ENCODE data around the gene VGLL4. TPM values are rescaled to one million over a fixed set of nuclear protein-coding genes. Genes with fewer than 3 reads are reported as not detected.

Gene VGLL4
- polyA plus RNA-seq, 1 donor (not counting 4 experiments of a cell fraction or from before 2014, with no cell fraction given), result 32.6 TPM

- H3K27ac ChIP-seq (ENCODE audit: control insufficient read depth, insufficient read depth, low read length), result no peak overlapping the region
- H3K4me3 ChIP-seq (ENCODE audit: control insufficient read depth in 2 of 3, extremely low read depth in 1 of 3, insufficient read depth in 2 of 3, low read depth in 1 of 3, low read length in 3 of 3), result no peak overlapping the region
- H4K20me1 ChIP-seq (ENCODE audit: control insufficient read depth, extremely low read depth, insufficient read depth, low read length), result peaks cover 3% of the 10 kb centered on the region
- H3K4me2 ChIP-seq (ENCODE audit: control insufficient read depth, extremely low read depth, insufficient read depth, low read depth, low read length), result no peak overlapping the region
- FAIRE-seq (no peak), DNase-seq (ENCODE audit: low read depth, low spot score) (no peak)
- H2AFZ ChIP-seq (ENCODE audit: control insufficient read depth, low read length), result no peak overlapping the region
- H3K36me3 ChIP-seq (ENCODE audit: control insufficient read depth in 2 of 2, extremely low read depth in 1 of 2, insufficient read depth in 2 of 2, low read length in 2 of 2), result peaks cover 4 to 6% of the 10 kb centered on the region in 2 experiments
- peaks cover 59% of the 10 kb centered on the region for H3K79me2 ChIP-seq (ENCODE audit: control insufficient read depth, insufficient read depth, low read length)
- dilution Hi-C loops (cut with MboI; ENCODE audit: extremely low pct_ligation_motif_present, low sequenced_read_pairs), result no loop called here
- H3K9me1 ChIP-seq (ENCODE audit: control insufficient read depth, extremely low read depth, insufficient read depth, low read length), result peaks cover 5% of the 10 kb centered on the region
- no peak overlapping the region for H3K9ac ChIP-seq (ENCODE audit: control insufficient read depth, extremely low read depth, insufficient read depth, low read length)
- H3K9me3 ChIP-seq (ENCODE audit: control insufficient read depth, low read depth, low read length), result no peaks in the 10 kb centered on the region
- H3K27me3 ChIP-seq (ENCODE audit: control insufficient read depth, extremely low read depth, insufficient read depth, low read length), result no peaks in the 10 kb centered on the region
- TF ChIP-seq EZH2 (IDR thresholded peaks at IDR 0.05; ENCODE audit: low read length) (no peak), CTCF (optimal IDR thresholded peaks at IDR 0.05 in 1 of 3, IDR thresholded peaks at IDR 0.05 in 1 of 3, conservative IDR thresholded peaks at IDR 0.05 in 1 of 3; ENCODE audit: extremely low read depth in 1 of 3, insufficient read depth in 2 of 3, low read length in 3 of 3) (no peak)
- H3K4me1 ChIP-seq (ENCODE audit: control insufficient read depth, extremely low read depth, insufficient read depth, low read length), result no peaks in the 10 kb centered on the region
Measured at GRCh38 chr3:11679964-11680363, 36.2 kb upstream of the VGLL4 start.

- Histone ChIP-seq H3K36me3 (ENCODE audit: control insufficient read depth in 2 of 2, extremely low read depth in 1 of 2, insufficient read depth in 2 of 2, low read length in 2 of 2) (peaks cover 3% of the 10 kb centered on the region in 2 experiments), H3K9ac (ENCODE audit: control insufficient read depth, extremely low read depth, insufficient read depth, low read length) (no peak overlapping the region), H3K27me3 (ENCODE audit: control insufficient read depth, extremely low read depth, insufficient read depth, low read length) (no peaks in the 10 kb centered on the region), H3K79me2 (ENCODE audit: control insufficient read depth, insufficient read depth, low read length) (peaks cover 51% of the 10 kb centered on the region), H3K9me3 (ENCODE audit: control insufficient read depth, low read depth, low read length) (no peaks in the 10 kb centered on the region), H2AFZ (ENCODE audit: control insufficient read depth, low read length) (no peak overlapping the region), H3K4me1 (ENCODE audit: control insufficient read depth, extremely low read depth, insufficient read depth, low read length) (peaks cover 5% of the 10 kb centered on the region), H3K4me2 (ENCODE audit: control insufficient read depth, extremely low read depth, insufficient read depth, low read depth, low read length) (no peak overlapping the region), H3K27ac (ENCODE audit: control insufficient read depth, insufficient read depth, low read length) (no peak overlapping the region), H4K20me1 (ENCODE audit: control insufficient read depth, extremely low read depth, insufficient read depth, low read length) (peaks cover 14% of the 10 kb centered on the region), H3K9me1 (ENCODE audit: control insufficient read depth, extremely low read depth, insufficient read depth, low read length) (no peaks in the 10 kb centered on the region), H3K4me3 (ENCODE audit: control insufficient read depth in 2 of 3, extremely low read depth in 1 of 3, insufficient read depth in 2 of 3, low read depth in 1 of 3, low read length in 3 of 3) (no peak overlapping the region)
- TF ChIP-seq EZH2 (IDR thresholded peaks at IDR 0.05; ENCODE audit: low read length) (no peak), CTCF (optimal IDR thresholded peaks at IDR 0.05 in 1 of 3, IDR thresholded peaks at IDR 0.05 in 1 of 3, conservative IDR thresholded peaks at IDR 0.05 in 1 of 3; ENCODE audit: extremely low read depth in 1 of 3, insufficient read depth in 2 of 3, low read length in 3 of 3) (no peak)
- FAIRE-seq, result no peak
- no peak for DNase-seq (ENCODE audit: low read depth, low spot score)
- dilution Hi-C loops (cut with MboI; ENCODE audit: extremely low pct_ligation_motif_present, low sequenced_read_pairs), result no loop called here
Measured at GRCh38 chr3:11672363-11672762, 28.6 kb upstream of the VGLL4 start.

All from keratinocyte (primary cell).